Activated CD4-positive, alpha-beta T cell treated with anti-CD3 and anti-CD28 coated beads for 1 hour (primary cell): ENCODE data around the gene TRIM43.
"Not testable (repeated sequence)": the region's sequence is repeated elsewhere in the genome, so short reads cannot be mapped to it uniquely, and the experiment has no call there.

Experiments used
- DNase-seq: peaks from one replicate; pipeline ENCODE4 v3.0.0-alpha.2; 2020

Gene TRIM43

GRCh38 chr2:95641787-95642186 is 50.0 kb downstream of the TRIM43 start:
- not testable (repeated sequence) for DNase-seq

- not testable (repeated sequence) for DNase-seq
Measured at GRCh38 chr2:95642360-95642759, 50.6 kb downstream of the TRIM43 start.

GRCh38 chr2:95642951-95643350 is 51.1 kb downstream of the TRIM43 start:
- DNase-seq = not testable (repeated sequence)

- not testable (repeated sequence) for DNase-seq
Measured at GRCh38 chr2:95645312-95645711, 53.5 kb downstream of the TRIM43 start.

- not testable (repeated sequence) for DNase-seq
Measured at GRCh38 chr2:95646274-95646994, 54.6 kb downstream of the TRIM43 start.

GRCh38 chr2:95648894-95649544 is 57.2 kb downstream of the TRIM43 start:
- DNase-seq = not testable (repeated sequence)
